ENCODE results near the gene SPATA45.

The SPATA45 gene

DNA sequence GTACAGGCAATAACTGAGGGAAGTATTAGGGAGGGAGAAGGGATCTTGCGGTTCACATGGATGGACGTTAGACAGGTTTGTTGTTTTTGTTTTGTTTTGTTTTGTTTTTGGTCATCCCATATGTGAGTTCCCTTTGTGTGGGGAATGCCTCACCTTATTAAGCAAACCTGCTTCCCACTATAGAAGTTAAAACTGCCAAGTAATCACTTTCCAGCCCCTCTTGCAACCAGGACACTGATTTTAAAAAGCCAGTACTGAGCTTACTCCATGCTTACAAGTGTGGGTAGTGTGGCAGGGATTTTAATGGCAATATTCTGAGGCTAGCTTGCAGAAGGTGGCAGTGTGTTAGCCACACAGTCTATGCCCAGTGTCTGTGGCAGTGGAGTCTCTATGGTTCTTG, 26.5 kb downstream of the SPATA45 start:
- peaks cover 18% of the 10 kb centered on the region for H3K4me1 ChIP-seq (ENCODE audit: insufficient read depth, low read length, severe bottlenecking)
- H3K9me3 ChIP-seq (ENCODE audit: low read length) = peaks cover 11% of the 10 kb centered on the region; the same call in 1 of the 2 replicates
- no peak overlapping the region for H3K27ac ChIP-seq (ENCODE audit: low read depth, low read length, poor library complexity, severe bottlenecking)
- no peak overlapping the region for H3K9ac ChIP-seq (ENCODE audit: low read length)
- no peaks in the 10 kb centered on the region for H3K27me3 ChIP-seq (ENCODE audit: insufficient read depth, low read length)
- no peak overlapping the region for H3K4me3 ChIP-seq (ENCODE audit: low read depth, low read length, poor library complexity, severe bottlenecking)
- H3F3A ChIP-seq (ENCODE audit: insufficient read depth, low read length) = no peaks in the 10 kb centered on the region
- no peaks in the 10 kb centered on the region for H3K36me3 ChIP-seq (ENCODE audit: insufficient read depth, low read length)
- no peaks in the 10 kb centered on the region for H4K20me1 ChIP-seq (ENCODE audit: insufficient read depth, low read length)
- TF ChIP-seq, protein P1, sequence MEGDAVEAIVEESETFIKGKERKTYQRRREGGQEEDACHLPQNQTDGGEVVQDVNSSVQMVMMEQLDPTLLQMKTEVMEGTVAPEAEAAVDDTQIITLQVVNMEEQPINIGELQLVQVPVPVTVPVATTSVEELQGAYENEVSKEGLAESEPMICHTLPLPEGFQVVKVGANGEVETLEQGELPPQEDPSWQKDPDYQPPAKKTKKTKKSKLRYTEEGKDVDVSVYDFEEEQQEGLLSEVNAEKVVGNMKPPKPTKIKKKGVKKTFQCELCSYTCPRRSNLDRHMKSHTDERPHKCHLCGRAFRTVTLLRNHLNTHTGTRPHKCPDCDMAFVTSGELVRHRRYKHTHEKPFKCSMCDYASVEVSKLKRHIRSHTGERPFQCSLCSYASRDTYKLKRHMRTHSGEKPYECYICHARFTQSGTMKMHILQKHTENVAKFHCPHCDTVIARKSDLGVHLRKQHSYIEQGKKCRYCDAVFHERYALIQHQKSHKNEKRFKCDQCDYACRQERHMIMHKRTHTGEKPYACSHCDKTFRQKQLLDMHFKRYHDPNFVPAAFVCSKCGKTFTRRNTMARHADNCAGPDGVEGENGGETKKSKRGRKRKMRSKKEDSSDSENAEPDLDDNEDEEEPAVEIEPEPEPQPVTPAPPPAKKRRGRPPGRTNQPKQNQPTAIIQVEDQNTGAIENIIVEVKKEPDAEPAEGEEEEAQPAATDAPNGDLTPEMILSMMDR (IDR thresholded peaks at IDR 0.05; ENCODE audit: low read length) = no peak
- TF ChIP-seq EZH2 (IDR thresholded peaks at IDR 0.05; ENCODE audit: borderline replicate concordance, low read length) = no peak
- H2AFZ ChIP-seq (ENCODE audit: low read length) = no peak overlapping the region
- H3K4me2 ChIP-seq (ENCODE audit: low read length) = no peak overlapping the region
- H3K9me2 ChIP-seq (ENCODE audit: low read depth, low read length) = no peaks in the 10 kb centered on the region
- no peaks in the 10 kb centered on the region for H3K79me2 ChIP-seq (ENCODE audit: insufficient read depth, low read length)

DNA sequence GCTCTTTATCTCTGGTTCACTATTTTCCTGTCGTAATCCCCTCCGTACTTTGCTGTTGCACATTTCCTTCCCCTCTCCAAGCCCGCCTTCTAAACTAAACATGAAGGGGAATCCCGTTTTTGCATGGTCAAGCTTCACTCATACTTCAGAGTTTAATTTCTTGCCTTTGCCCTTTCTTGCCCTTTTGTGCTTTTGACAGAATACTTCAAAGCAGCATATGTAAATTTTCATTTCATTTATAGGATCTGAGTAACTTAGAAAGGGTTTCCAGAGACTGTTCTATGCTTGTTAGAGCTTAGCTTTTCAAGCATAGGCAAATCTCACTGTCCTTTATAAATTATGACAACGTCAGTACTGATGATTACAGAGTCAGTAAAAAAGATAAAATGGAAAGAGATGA, 27.7 kb downstream of the SPATA45 start:
- Histone ChIP-seq H4K20me1 (ENCODE audit: insufficient read depth, low read length) (no peaks in the 10 kb centered on the region), H2AFZ (ENCODE audit: low read length) (no peak overlapping the region), H3F3A (ENCODE audit: insufficient read depth, low read length) (no peaks in the 10 kb centered on the region), H3K9ac (ENCODE audit: low read length) (no peak overlapping the region; the same call in 1 of the 2 replicates), H3K9me3 (ENCODE audit: low read length) (no peaks in the 10 kb centered on the region), H3K9me2 (ENCODE audit: low read depth, low read length) (no peaks in the 10 kb centered on the region), H3K27ac (ENCODE audit: low read depth, low read length, poor library complexity, severe bottlenecking) (no peak overlapping the region), H3K4me2 (ENCODE audit: low read length) (peak overlapping the region; percentile 19), H3K4me1 (ENCODE audit: insufficient read depth, low read length, severe bottlenecking) (peaks cover 18% of the 10 kb centered on the region), H3K79me2 (ENCODE audit: insufficient read depth, low read length) (no peaks in the 10 kb centered on the region), H3K27me3 (ENCODE audit: insufficient read depth, low read length) (no peaks in the 10 kb centered on the region), H3K36me3 (ENCODE audit: insufficient read depth, low read length) (no peaks in the 10 kb centered on the region; the same call in 1 of the 2 replicates), H3K4me3 (ENCODE audit: low read depth, low read length, poor library complexity, severe bottlenecking) (no peak overlapping the region)
- no peak for TF ChIP-seq EZH2 (IDR thresholded peaks at IDR 0.05; ENCODE audit: borderline replicate concordance, low read length)
- TF ChIP-seq, protein P1 (IDR thresholded peaks at IDR 0.05; ENCODE audit: low read length) = no peak

DNA sequence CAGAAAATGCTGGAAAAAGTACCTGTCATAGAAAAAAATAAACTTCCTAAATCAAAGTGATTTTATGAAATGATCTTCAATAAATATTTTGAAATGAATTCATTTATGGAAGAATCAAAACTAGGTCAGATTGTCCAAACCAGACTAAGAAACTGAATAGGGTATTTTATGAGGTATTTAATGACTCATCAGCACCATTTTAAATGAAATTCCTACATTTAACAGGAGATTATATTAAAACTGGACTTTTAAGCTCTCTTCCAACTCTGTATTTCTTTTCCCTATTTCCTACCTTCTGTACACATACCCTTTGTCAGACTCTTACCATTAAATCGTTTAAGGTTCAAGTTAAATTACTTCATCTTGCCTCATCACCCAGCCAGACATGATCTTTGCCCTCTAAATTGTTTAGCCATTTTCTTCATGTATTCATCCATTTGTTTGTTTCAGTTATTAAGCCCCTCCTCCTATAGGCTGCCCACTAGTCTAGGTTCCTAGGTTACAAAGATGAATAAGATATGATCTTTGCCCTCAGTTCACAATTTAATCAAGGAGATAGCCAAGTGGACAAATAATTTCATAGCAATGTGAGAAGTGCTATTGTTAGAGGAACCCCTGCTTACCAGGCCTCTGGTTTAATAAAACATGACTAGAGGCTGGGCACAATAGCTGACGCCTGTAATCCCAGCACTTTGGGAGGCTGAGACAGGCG, 30.7 kb downstream of the SPATA45 start:
- Histone ChIP-seq H3K9me2 (ENCODE audit: low read depth, low read length) (no peaks in the 10 kb centered on the region), H3F3A (ENCODE audit: insufficient read depth, low read length) (no peaks in the 10 kb centered on the region), H3K9ac (ENCODE audit: low read length) (no peak overlapping the region), H2AFZ (ENCODE audit: low read length) (no peak overlapping the region), H3K27me3 (ENCODE audit: insufficient read depth, low read length) (no peaks in the 10 kb centered on the region), H4K20me1 (ENCODE audit: insufficient read depth, low read length) (no peaks in the 10 kb centered on the region), H3K27ac (ENCODE audit: low read depth, low read length, poor library complexity, severe bottlenecking) (no peak overlapping the region), H3K79me2 (ENCODE audit: insufficient read depth, low read length) (no peaks in the 10 kb centered on the region), H3K4me1 (ENCODE audit: insufficient read depth, low read length, severe bottlenecking) (peaks cover 18% of the 10 kb centered on the region), H3K4me3 (ENCODE audit: low read depth, low read length, poor library complexity, severe bottlenecking) (no peak overlapping the region), H3K4me2 (ENCODE audit: low read length) (no peak overlapping the region), H3K9me3 (ENCODE audit: low read length) (no peaks in the 10 kb centered on the region), H3K36me3 (ENCODE audit: insufficient read depth, low read length) (no peaks in the 10 kb centered on the region; the same call in 1 of the 2 replicates)
- TF ChIP-seq, protein P1 (IDR thresholded peaks at IDR 0.05; ENCODE audit: low read length) = no peak
- no peak for TF ChIP-seq EZH2 (IDR thresholded peaks at IDR 0.05; ENCODE audit: borderline replicate concordance, low read length)
